Endothelial cell of umbilical vein (primary cell): Measurements from ENCODE around the gene KCTD10. TPM values are rescaled to one million over a fixed set of nuclear protein-coding genes. Genes with fewer than 3 reads are reported as not detected.

Experiments
- BruUV-seq: library from RNA; stranded (reverse); fragments of 400-500 nt; replicated peaks from 2 replicates; lab custom pipeline; 2021; lab: Mats Ljungman, UMichigan
- CTCF ChIA-PET: fragments of 300-600, 350-600 bp; sonication (Branson Sonifier 250); formaldehyde crosslinking; loops from one replicate; lab custom pipeline; 2021; ENCODE audit warnings: antibody characterized with exemption, inconsistent platforms; lab: Charles Lee
- POLR2A ChIA-PET: fragments of 300-600, 350-600 bp; sonication (Branson Sonifier 250); formaldehyde crosslinking; loops from one replicate; lab custom pipeline; 2021; ENCODE audit warnings: antibody characterized with exemption, inconsistent platforms; lab: Charles Lee
- DNase-seq: peaks from one replicate; pipeline ENCODE4 v3.0.0-alpha.2; 2011; ENCODE audit warnings: low read depth, low spot score
- FAIRE-seq: peaks from 2 replicates; lab custom pipeline; 2011; peaks lifted over from hg19 to GRCh38; lab: Jason Lieb, UNC
- H2AFZ ChIP-seq: 2 replicates; pipeline ENCODE4 v1.6.0; 2012; ENCODE audit warnings: low read depth, low read length, control low read depth, inconsistent platforms
- H3K27ac ChIP-seq: 2 replicates; pipeline ENCODE4 v1.5.1; 2011; ENCODE audit warnings: low read depth, mild to moderate bottlenecking, control low read depth, low read length, moderate library complexity; ENCODE audit not compliant: insufficient read depth
- H3K27me3 ChIP-seq, 2 experiments: 2 replicates each; pipeline versions ENCODE4 v1.6.0 to v1.6.1; 2011; ENCODE audit warnings: low read length in 2 of 2, mixed read lengths in 1 of 2; ENCODE audit not compliant: control insufficient read depth in 2 of 2, insufficient read depth in 2 of 2
- H3K36me3 ChIP-seq, 2 experiments: 2 replicates in 1 of 2; 3 replicates in 1 of 2; pipeline ENCODE4 v1.5.1; 2011; ENCODE audit warnings: low read length in 2 of 2, mild to moderate bottlenecking in 1 of 2, moderate library complexity in 1 of 2; ENCODE audit not compliant: control insufficient read depth in 2 of 2, insufficient read depth in 2 of 2; ENCODE audit errors: extremely low read depth in 1 of 2
- H3K4me1 ChIP-seq: 3 replicates; pipeline ENCODE4 v1.5.1; 2011; ENCODE audit warnings: mild to moderate bottlenecking, low read length; ENCODE audit not compliant: control insufficient read depth, insufficient read depth; ENCODE audit errors: extremely low read depth
- H3K4me2 ChIP-seq: 2 replicates; pipeline ENCODE4 v1.6.1; 2011; ENCODE audit warnings: low read length, control low read depth, mixed read lengths; ENCODE audit not compliant: insufficient read depth
- H3K4me3 ChIP-seq, 3 experiments: fragments of 200-600 bp in 1 of 3; sonication (generic), shearing (Covaris generic) in 1 of 3; replicated peaks in 1 of 3; 2 replicates each; pipeline ENCODE4 v1.5.1; 2011 to 2016; ENCODE audit warnings: control low read depth in 3 of 3, low read length in 3 of 3, mild to moderate bottlenecking in 2 of 3, inconsistent platforms in 1 of 3, low read depth in 1 of 3, moderate library complexity in 1 of 3; ENCODE audit not compliant: insufficient read depth in 1 of 3
- H3K79me2 ChIP-seq: 2 replicates; pipeline ENCODE4 v1.6.0; 2012; ENCODE audit warnings: low read length, inconsistent platforms; ENCODE audit not compliant: control insufficient read depth, insufficient read depth
- H3K9ac ChIP-seq: replicated peaks from 2 replicates; pipeline ENCODE3; 2011; ENCODE audit warnings: low read length, control low read depth; ENCODE audit not compliant: insufficient read depth; ENCODE audit errors: extremely low read depth
- H3K9me1 ChIP-seq: replicated peaks from 3 replicates; pipeline ENCODE4 v1.6.0; 2011; ENCODE audit warnings: mild to moderate bottlenecking, low read length; ENCODE audit not compliant: control insufficient read depth, insufficient read depth; ENCODE audit errors: extremely low read depth
- H3K9me3 ChIP-seq: replicated peaks from 2 replicates; pipeline ENCODE4 v1.5.1; 2012; ENCODE audit warnings: low read length, inconsistent platforms; ENCODE audit not compliant: control insufficient read depth, insufficient read depth
- H4K20me1 ChIP-seq: replicated peaks from 2 replicates; pipeline ENCODE3; 2011; ENCODE audit warnings: mild to moderate bottlenecking, low read length; ENCODE audit not compliant: control insufficient read depth, insufficient read depth; ENCODE audit errors: extremely low read depth
- EZH2 ChIP-seq: IDR thresholded peaks from 2 replicates; pipeline ENCODE4 v1.6.1; 2012; ENCODE audit warnings: borderline replicate concordance, low read depth, mild to moderate bottlenecking, moderate library complexity, low read length, inconsistent platforms; ENCODE audit not compliant: severe bottlenecking
- FOS ChIP-seq: IDR thresholded peaks from 2 replicates; pipeline ENCODE4 v1.6.1; 2011; ENCODE audit warnings: mild to moderate bottlenecking, low read length, moderate library complexity, borderline replicate concordance; ENCODE audit not compliant: insufficient read depth
- GATA2 ChIP-seq: IDR thresholded peaks from 2 replicates; pipeline ENCODE4 v1.7.0; 2011; ENCODE audit warnings: low read depth, mild to moderate bottlenecking, moderate library complexity, mixed read lengths, low read length; ENCODE audit not compliant: insufficient read length, insufficient read depth
- JUN ChIP-seq: IDR thresholded peaks from 2 replicates; pipeline ENCODE4 v1.6.1; 2011; ENCODE audit warnings: borderline replicate concordance, low read depth; ENCODE audit not compliant: insufficient read length, insufficient read depth
- MAX ChIP-seq: IDR thresholded peaks from 2 replicates; pipeline ENCODE4 v1.6.1; 2011; ENCODE audit not compliant: insufficient read depth, insufficient read length
- MYC ChIP-seq: IDR thresholded peaks from one replicate; pipeline ENCODE4 v1.6.1; 2011; ENCODE audit warnings: mild to moderate bottlenecking, low read depth, low read length
- POLR2A ChIP-seq: IDR thresholded peaks from 2 replicates; pipeline ENCODE4 v1.6.1; 2012; ENCODE audit warnings: low read depth, mild to moderate bottlenecking, control low read depth, low read length
- POLR2AphosphoS5 ChIP-seq: IDR thresholded peaks from 2 replicates; pipeline ENCODE4 v1.6.1; 2012; ENCODE audit warnings: low read depth, mild to moderate bottlenecking, control low read depth, low read length, moderate library complexity; ENCODE audit not compliant: insufficient read depth
- dilution Hi-C: fragments of 300-500 bp; cut with MboI; formaldehyde crosslinking; loops from one replicate; pipeline ENCODE4 v1.15.0; 2019; ENCODE audit warnings: low sequenced_read_pairs; ENCODE audit not compliant: extremely low pct_ligation_motif_present
- intact Hi-C: fragments of 100-400 bp; cut with micrococcal nuclease; formaldehyde crosslinking; loops from one replicate; pipeline ENCODE4 v1.10.0; 2022
- polyA plus RNA-seq, 4 experiments: library from polyadenylated mRNA; depleted of rRNA in 3 of 4; stranded (reverse) in 3 of 4; unstranded in 1 of 4; fragments of >200 nt; gene quantifications; 2 replicates each; pipeline versions ENCODE4 v1.2.1 to v1.2.3, GENCODE V29; 2011 to 2012; ENCODE audit warnings: missing spikeins in 1 of 4
- total RNA-seq: library from RNA; stranded (reverse); gene quantifications from 2 replicates; pipeline ENCODE4 v1.2.3, GENCODE V29; 2021
- TF ChIP-seq, protein P1 (sequence below), 2 donors: IDR thresholded peaks; 1 replicate in 1 of 2; 2 replicates in 1 of 2; pipeline ENCODE4 v1.5.1; 2011; ENCODE audit warnings: low read length in 2 of 2, mild to moderate bottlenecking in 2 of 2, moderate library complexity in 2 of 2, control low read depth in 1 of 2, inconsistent platforms in 1 of 2, low read depth in 1 of 2; ENCODE audit not compliant: insufficient read depth in 1 of 2; ENCODE audit errors: extremely low read depth in 1 of 2

Gene KCTD10
- total and polyA plus RNA-seq, 2 donors (not counting 3 experiments of a cell fraction or from before 2014, with no cell fraction given) = 101 to 112 TPM

DNA sequence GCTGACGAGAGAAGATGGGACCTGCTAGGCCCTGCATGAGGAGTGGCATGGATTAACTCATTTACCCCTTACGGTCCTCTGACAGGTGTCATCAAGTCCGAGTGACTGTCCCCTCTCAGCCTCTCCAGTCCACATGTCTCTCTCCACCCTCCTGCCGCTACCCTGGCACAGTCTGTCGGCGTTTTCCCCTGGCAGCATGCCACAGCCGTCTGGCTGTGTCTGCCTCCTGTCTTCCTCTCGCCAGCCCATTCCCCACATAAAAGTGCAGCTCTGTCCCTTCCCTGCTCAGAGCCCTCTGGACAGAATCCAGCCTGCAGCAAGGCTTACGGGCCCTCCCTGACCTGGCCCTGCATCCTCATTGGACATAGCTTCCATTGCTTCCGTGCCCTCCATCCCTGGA, 46.0 kb upstream of the KCTD10 start:
- H2AFZ ChIP-seq = no peak overlapping the region
- H3K27ac ChIP-seq = no peak overlapping the region
- intact Hi-C loops (no loop called here), dilution Hi-C loops (no loop called here)
- TF ChIP-seq JUN = no peak
- TF ChIP-seq EZH2 = no peak
- TF ChIP-seq POLR2A = no peak
- no peaks in the 10 kb centered on the region for H4K20me1 ChIP-seq
- POLR2A ChIA-PET = no interaction called here
- H3K27me3 ChIP-seq = no peaks in the 10 kb centered on the region
- DNase-seq (no peak), FAIRE-seq (no peak)
- no peaks in the 10 kb centered on the region for H3K9me3 ChIP-seq
- H3K9ac ChIP-seq = no peak overlapping the region
- no peak overlapping the region for H3K4me2 ChIP-seq
- CTCF ChIA-PET = interaction anchor here (0.7 to 1.8 kb wide), 3 partner anchors 75 to 252 kb away, joined by 3 to 6 read pairs (median 4); no protein-coding TSS in a partner anchor
- H3K79me2 ChIP-seq = no peaks in the 10 kb centered on the region
- no peak overlapping the region for H3K4me3 ChIP-seq
- H3K36me3 ChIP-seq = peaks cover 0 to 32% of the 10 kb centered on the region in 2 experiments
- no TSS peak for BruUV-seq
- peaks cover 27% of the 10 kb centered on the region for H3K4me1 ChIP-seq
- H3K9me1 ChIP-seq = no peaks in the 10 kb centered on the region

GRCh38 chr12:109521831-109522230, 44.7 kb upstream of the KCTD10 start:
- H3K9me3 ChIP-seq = no peaks in the 10 kb centered on the region
- no peak overlapping the region for H2AFZ ChIP-seq
- H3K36me3 ChIP-seq = peaks cover 0 to 42% of the 10 kb centered on the region in 2 experiments
- no TSS peak for BruUV-seq
- H3K4me2 ChIP-seq = no peak overlapping the region
- no peak overlapping the region for H3K4me3 ChIP-seq
- no peaks in the 10 kb centered on the region for H4K20me1 ChIP-seq
- FAIRE-seq = no peak
- no peak for DNase-seq
- no peaks in the 10 kb centered on the region for H3K27me3 ChIP-seq
- POLR2A ChIA-PET = no interaction called here
- no peaks in the 10 kb centered on the region for H3K79me2 ChIP-seq
- H3K9me1 ChIP-seq = no peaks in the 10 kb centered on the region
- no peak for TF ChIP-seq POLR2A
- TF ChIP-seq, protein P1, sequence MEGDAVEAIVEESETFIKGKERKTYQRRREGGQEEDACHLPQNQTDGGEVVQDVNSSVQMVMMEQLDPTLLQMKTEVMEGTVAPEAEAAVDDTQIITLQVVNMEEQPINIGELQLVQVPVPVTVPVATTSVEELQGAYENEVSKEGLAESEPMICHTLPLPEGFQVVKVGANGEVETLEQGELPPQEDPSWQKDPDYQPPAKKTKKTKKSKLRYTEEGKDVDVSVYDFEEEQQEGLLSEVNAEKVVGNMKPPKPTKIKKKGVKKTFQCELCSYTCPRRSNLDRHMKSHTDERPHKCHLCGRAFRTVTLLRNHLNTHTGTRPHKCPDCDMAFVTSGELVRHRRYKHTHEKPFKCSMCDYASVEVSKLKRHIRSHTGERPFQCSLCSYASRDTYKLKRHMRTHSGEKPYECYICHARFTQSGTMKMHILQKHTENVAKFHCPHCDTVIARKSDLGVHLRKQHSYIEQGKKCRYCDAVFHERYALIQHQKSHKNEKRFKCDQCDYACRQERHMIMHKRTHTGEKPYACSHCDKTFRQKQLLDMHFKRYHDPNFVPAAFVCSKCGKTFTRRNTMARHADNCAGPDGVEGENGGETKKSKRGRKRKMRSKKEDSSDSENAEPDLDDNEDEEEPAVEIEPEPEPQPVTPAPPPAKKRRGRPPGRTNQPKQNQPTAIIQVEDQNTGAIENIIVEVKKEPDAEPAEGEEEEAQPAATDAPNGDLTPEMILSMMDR (IDR thresholded peaks at IDR 0.05; ENCODE audit: extremely low read depth in 1 of 2, insufficient read depth in 1 of 2, low read depth in 1 of 2, low read length in 2 of 2) = no peak
- TF ChIP-seq JUN = no peak
- TF ChIP-seq GATA2 = no peak
- no peak for TF ChIP-seq FOS
- TF ChIP-seq POLR2AphosphoS5 = no peak
- TF ChIP-seq MYC = no peak
- no peak for TF ChIP-seq MAX
- no peak for TF ChIP-seq EZH2
- CTCF ChIA-PET = interaction anchor here (0.6 to 2.1 kb wide), 2 partner anchors 23 to 253 kb away, joined by 5 to 8 read pairs; no protein-coding TSS in a partner anchor
- intact Hi-C loops (no loop called here), dilution Hi-C loops (no loop called here)
- H3K9ac ChIP-seq = no peak overlapping the region
- no peak overlapping the region for H3K27ac ChIP-seq
- peaks cover 27% of the 10 kb centered on the region for H3K4me1 ChIP-seq
